ENCODE results near the gene ING3. TPM values are rescaled to one million over a fixed set of nuclear protein-coding genes. Genes with fewer than 3 reads are reported as not detected.

Gene ING3
- total and polyA plus RNA-seq, 2 of the 8 experiments (the other 6 are each of a cell fraction or from before 2014, with no cell fraction given): 6.0 to 17.7 TPM

DNA sequence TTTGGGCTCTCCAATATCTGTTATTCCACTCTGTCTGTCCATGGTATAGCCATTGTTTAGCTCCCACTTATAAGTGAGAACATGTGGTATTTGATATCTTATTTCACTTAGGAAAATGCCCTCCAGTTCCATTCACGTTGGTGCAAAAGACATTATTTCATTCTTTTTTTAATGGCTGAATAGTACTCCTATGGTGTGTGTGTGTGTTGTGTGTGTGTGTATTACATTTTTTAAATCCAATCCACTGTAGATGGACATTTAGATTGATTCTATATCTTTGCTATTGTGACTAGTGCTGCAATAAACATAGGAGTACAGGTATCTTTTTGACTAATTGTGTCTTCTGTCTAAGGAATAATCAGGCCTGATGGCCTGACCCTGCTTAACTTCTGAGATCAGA is 30.5 kb downstream of the ING3 start:
- no peak overlapping the region for H2BK5ac ChIP-seq (ENCODE audit: low read depth, low read length)
- no peak overlapping the region for H2AFZ ChIP-seq (ENCODE audit: low read length)
- no peak overlapping the region for H3K14ac ChIP-seq (ENCODE audit: insufficient read length)
- H3K4ac ChIP-seq (replicated peaks; ENCODE audit: insufficient read length, low read depth, low read length): no peak overlapping the region
- ChIA-PET CTCF (ENCODE audit: partially characterized antibody) (interaction anchor here (0.9 to 2.6 kb wide), 4 partner anchors 100 to 128 kb away, joined by 3 to 7 read pairs (median 6); no protein-coding TSS in a partner anchor), POLR2A (ENCODE audit: partially characterized antibody) (interaction anchor here (1.0 kb wide), 1 partner anchor 9 kb away, joined by 3 read pairs; no protein-coding TSS in a partner anchor)
- no peak for TF ChIP-seq KDM1A (IDR thresholded peaks at IDR 0.05; ENCODE audit: borderline replicate concordance, low read length)
- no peak for TF ChIP-seq SIX5 (IDR thresholded peaks at IDR 0.05; ENCODE audit: low read depth, low read length)
- no peak for TF ChIP-seq NRF1 (IDR thresholded peaks at IDR 0.05; ENCODE audit: low read depth, low read length)
- TF ChIP-seq TAF7 (optimal IDR thresholded peaks at IDR 0.05; ENCODE audit: borderline replicate concordance, low read depth, low read length): no peak
- no peak overlapping the region for H2BK12ac ChIP-seq (ENCODE audit: low read depth, low read length)
- no peak overlapping the region for H3K56ac ChIP-seq (replicated peaks; ENCODE audit: insufficient read length, low read depth, low read length)
- H3K36me3 ChIP-seq (ENCODE audit: control insufficient read depth in 2 of 4, insufficient read depth in 4 of 4, low read length in 3 of 4): peaks cover 0 to 4% (median 0%) of the 10 kb centered on the region in 4 experiments; a peak in 1 of 8 replicates
- H2BK15ac ChIP-seq (ENCODE audit: low read length): no peak overlapping the region
- FAIRE-seq (no peak), DNase-seq (ENCODE audit: low read depth in 1 of 2, low spot score in 2 of 2) (no peak)
- H4K91ac ChIP-seq (replicated peaks; ENCODE audit: insufficient read length, low read length): no peak overlapping the region
- no peaks in the 10 kb centered on the region for H3K79me2 ChIP-seq (ENCODE audit: control insufficient read depth in 1 of 2, insufficient read depth in 2 of 2, low read length in 2 of 2)
- H4K5ac ChIP-seq (ENCODE audit: insufficient read length, low read depth, low read length): no peak overlapping the region
- no peak overlapping the region for H3K4me3 ChIP-seq (ENCODE audit: extremely low read depth in 1 of 4, insufficient read depth in 2 of 4, low read depth in 3 of 4, low read length in 4 of 4)
- H4K20me1 ChIP-seq (replicated peaks in 1 of 2; ENCODE audit: control insufficient read depth in 1 of 2, insufficient read depth in 2 of 2, low read length in 2 of 2): peaks cover 0 to 2% of the 10 kb centered on the region in 2 experiments
- no peaks in the 10 kb centered on the region for H3K23me2 ChIP-seq (ENCODE audit: low read depth, low read length)
- no peak overlapping the region for H3K27ac ChIP-seq (ENCODE audit: low read depth, low read length)
- WGBS, 2 experiments (ENCODE audit: extremely low coverage in 1 of 2, insufficient coverage in 1 of 2, insufficient read length in 1 of 2, insufficient replicate concordance in 2 of 2, low coverage in 1 of 2, low lambda C conversion rate in 2 of 2, missing lambda C conversion rate in 1 of 2): 94% methylated on average over 1 of the region's 1 CpG; no CpG with 5 or more reads in 1 of the 2 experiments
- no peak overlapping the region for H3K18ac ChIP-seq (ENCODE audit: extremely low read depth, low read length)
- no peak overlapping the region for H4K8ac ChIP-seq (ENCODE audit: extremely low read depth, insufficient read depth, low read length)
- H3K4me2 ChIP-seq (ENCODE audit: insufficient read depth in 1 of 2, low read depth in 2 of 2, low read length in 2 of 2): no peak overlapping the region
- peaks cover 0 to 1% (median 0%) of the 10 kb centered on the region in 4 experiments; a peak in 1 of 7 replicates for H3K27me3 ChIP-seq (replicated peaks in 1 of 4; ENCODE audit: control insufficient read depth in 3 of 4, extremely low read depth in 1 of 4, insufficient read depth in 3 of 4, low read length in 3 of 4)
- H3K23ac ChIP-seq (ENCODE audit: insufficient read length): no peak overlapping the region
- no peaks in the 10 kb centered on the region for H3K79me1 ChIP-seq (ENCODE audit: low read depth, low read length)
- no peak overlapping the region for H2BK20ac ChIP-seq (ENCODE audit: low read length)
- no peak overlapping the region for H2AK5ac ChIP-seq (ENCODE audit: low read depth, low read length)
- H2BK120ac ChIP-seq (replicated peaks; ENCODE audit: low read depth, low read length): no peak overlapping the region
- no peaks in the 10 kb centered on the region for H3K4me1 ChIP-seq (replicated peaks in 1 of 4; ENCODE audit: control insufficient read depth in 3 of 4, insufficient read depth in 4 of 4, low read length in 3 of 4)
- H3K9ac ChIP-seq (replicated peaks in 1 of 4; ENCODE audit: extremely low read depth in 1 of 4, low read depth in 3 of 4, low read length in 3 of 4): no peak overlapping the region
- H3K9me3 ChIP-seq (ENCODE audit: insufficient read depth in 2 of 2, low read depth in 1 of 2, low read length in 1 of 2): no peaks in the 10 kb centered on the region
